KMS-11 (cell line): Measurements from ENCODE around the gene CDKL2.

Source experiments
- H2AFZ ChIP-seq: fragments of 200-600 bp; sonication (generic); 2 replicates; pipeline ENCODE4 v1.6.1; 2016; ENCODE audit warnings: antibody characterized with exemption, mixed run types, low read depth
- H3K27ac ChIP-seq: fragments of 200-600 bp; sonication (generic); 2 replicates; pipeline ENCODE4 v1.6.1; 2016; ENCODE audit warnings: mild to moderate bottlenecking, mixed run types
- H3K27me3 ChIP-seq: fragments of 200-600 bp; sonication (generic); 2 replicates; pipeline ENCODE4 v1.6.1; 2017; ENCODE audit warnings: mild to moderate bottlenecking, low read depth, mixed run types, moderate library complexity; ENCODE audit not compliant: insufficient read depth
- H3K36me3 ChIP-seq: fragments of 200-600 bp; sonication (generic); 2 replicates; pipeline ENCODE4 v1.6.1; 2017; ENCODE audit warnings: mild to moderate bottlenecking, mixed run types; ENCODE audit not compliant: insufficient read depth
- H3K4me1 ChIP-seq: fragments of 200-600 bp; sonication (generic); 2 replicates; pipeline ENCODE4 v1.6.1; 2016; ENCODE audit warnings: mild to moderate bottlenecking, low read depth, mixed run types; ENCODE audit not compliant: poor library complexity, severe bottlenecking
- H3K4me2 ChIP-seq: fragments of 200-600 bp; sonication (generic); 2 replicates; pipeline ENCODE4 v1.7.0; 2016; ENCODE audit warnings: mild to moderate bottlenecking, mixed run types
- H3K4me3 ChIP-seq: fragments of 200-600 bp; sonication (generic); IDR thresholded peaks from 2 replicates; pipeline ENCODE4 v1.6.1; 2017; ENCODE audit warnings: low read depth, low read length, mixed read lengths; ENCODE audit not compliant: insufficient read depth
- H3K79me2 ChIP-seq: fragments of 200-600 bp; sonication (generic); 2 replicates; pipeline ENCODE4 v1.6.1; 2016; ENCODE audit warnings: low read depth, mixed run types; ENCODE audit not compliant: insufficient read depth
- H3K9ac ChIP-seq: fragments of 200-600 bp; sonication (generic); 2 replicates; pipeline ENCODE4 v1.6.1; 2016; ENCODE audit warnings: mild to moderate bottlenecking, mixed run types
- H4K20me1 ChIP-seq: fragments of 200-600 bp; sonication (generic); 2 replicates; pipeline ENCODE4 v1.6.1; 2016; ENCODE audit warnings: mild to moderate bottlenecking, mixed run types; ENCODE audit not compliant: insufficient read depth
- TF ChIP-seq, protein P1 (sequence below): fragments of 200-600 bp; sonication (generic); conservative IDR thresholded peaks from 2 replicates; pipeline ENCODE4 v1.6.1; 2017; ENCODE audit warnings: low read depth, mild to moderate bottlenecking, antibody characterized with exemption, low read length, moderate library complexity, mixed read lengths

The CDKL2 gene

DNA sequence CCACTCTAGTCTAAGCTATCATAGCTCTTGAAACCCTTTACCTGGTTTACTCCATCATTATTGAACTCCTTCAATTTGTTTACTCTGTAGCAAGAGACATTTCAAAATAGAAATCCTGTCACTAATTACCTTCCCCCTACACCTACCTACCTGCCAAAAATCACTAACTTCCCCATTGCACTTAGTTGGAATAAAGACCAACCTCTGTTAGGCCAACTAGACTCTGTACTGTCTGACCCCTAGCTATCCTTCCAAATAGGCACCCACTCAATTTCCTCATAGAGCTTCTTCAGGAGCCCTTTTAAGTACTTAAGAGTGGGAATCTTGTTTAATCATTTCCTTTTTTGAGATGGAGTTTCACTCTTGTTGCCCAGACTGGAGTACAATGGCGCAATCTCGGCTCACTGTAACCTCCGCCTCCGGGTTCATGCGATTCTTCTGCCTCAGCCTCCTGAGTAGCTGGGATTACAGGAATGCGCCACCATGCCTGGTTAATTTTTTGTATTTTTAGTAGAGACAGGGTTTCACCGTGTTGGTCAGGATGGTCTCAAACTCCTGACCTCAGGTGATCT, 8.9 kb upstream of the CDKL2 start:
- H3K36me3 ChIP-seq, result no peaks in the 10 kb centered on the region
- no peaks in the 10 kb centered on the region for H3K79me2 ChIP-seq
- H3K4me1 ChIP-seq, result peaks cover 1% of the 10 kb centered on the region
- TF ChIP-seq, protein P1, sequence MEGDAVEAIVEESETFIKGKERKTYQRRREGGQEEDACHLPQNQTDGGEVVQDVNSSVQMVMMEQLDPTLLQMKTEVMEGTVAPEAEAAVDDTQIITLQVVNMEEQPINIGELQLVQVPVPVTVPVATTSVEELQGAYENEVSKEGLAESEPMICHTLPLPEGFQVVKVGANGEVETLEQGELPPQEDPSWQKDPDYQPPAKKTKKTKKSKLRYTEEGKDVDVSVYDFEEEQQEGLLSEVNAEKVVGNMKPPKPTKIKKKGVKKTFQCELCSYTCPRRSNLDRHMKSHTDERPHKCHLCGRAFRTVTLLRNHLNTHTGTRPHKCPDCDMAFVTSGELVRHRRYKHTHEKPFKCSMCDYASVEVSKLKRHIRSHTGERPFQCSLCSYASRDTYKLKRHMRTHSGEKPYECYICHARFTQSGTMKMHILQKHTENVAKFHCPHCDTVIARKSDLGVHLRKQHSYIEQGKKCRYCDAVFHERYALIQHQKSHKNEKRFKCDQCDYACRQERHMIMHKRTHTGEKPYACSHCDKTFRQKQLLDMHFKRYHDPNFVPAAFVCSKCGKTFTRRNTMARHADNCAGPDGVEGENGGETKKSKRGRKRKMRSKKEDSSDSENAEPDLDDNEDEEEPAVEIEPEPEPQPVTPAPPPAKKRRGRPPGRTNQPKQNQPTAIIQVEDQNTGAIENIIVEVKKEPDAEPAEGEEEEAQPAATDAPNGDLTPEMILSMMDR, result no peak
- no peak overlapping the region for H3K27ac ChIP-seq
- no peak overlapping the region for H3K4me2 ChIP-seq
- H2AFZ ChIP-seq, result no peak overlapping the region
- H3K27me3 ChIP-seq, result no peaks in the 10 kb centered on the region
- no peaks in the 10 kb centered on the region for H4K20me1 ChIP-seq
- no peak overlapping the region for H3K9ac ChIP-seq
- H3K4me3 ChIP-seq, result no peak overlapping the region

DNA sequence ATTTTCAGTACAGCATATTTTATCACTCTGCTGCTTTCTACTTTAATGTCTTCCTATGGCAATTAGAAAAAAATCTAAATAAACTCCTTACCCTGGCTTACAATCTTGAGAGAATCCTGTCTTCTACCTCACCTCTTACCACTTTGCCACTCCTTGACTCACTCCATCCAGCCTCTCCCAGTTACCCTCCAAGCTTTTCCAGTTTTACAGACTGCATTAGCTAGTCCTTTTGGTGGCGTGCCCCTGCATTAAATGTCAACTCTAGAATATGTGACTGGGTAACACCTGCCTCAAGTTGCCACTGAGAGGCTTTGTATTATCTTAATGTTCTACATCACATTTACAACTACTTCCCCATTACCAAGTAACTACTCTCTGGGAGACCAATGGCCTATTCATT, 7.5 kb upstream of the CDKL2 start:
- TF ChIP-seq, protein P1, result no peak
- H3K9ac ChIP-seq, result no peak overlapping the region

DNA sequence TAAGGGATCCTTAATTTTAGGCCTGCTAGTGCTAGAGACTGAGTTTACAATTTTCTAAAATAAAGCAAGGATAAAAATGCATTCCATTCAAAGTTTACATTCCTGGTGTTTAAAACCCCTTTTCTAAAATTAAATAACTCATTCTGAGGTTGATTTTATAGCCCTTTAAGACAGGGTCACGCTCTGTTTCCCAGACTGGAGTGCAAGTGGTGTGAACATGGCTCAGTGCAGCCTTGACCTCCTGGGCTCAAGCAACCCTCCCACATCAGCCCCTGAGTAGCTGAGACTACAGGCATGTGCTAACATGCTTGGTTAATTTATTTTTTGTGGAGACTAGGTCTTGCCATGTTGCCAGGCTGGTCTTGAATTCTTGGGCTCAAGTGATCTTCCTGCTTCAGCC, 6.8 kb upstream of the CDKL2 start:
- Histone ChIP-seq H3K27me3 (no peaks in the 10 kb centered on the region), H3K4me2 (no peak overlapping the region), H3K9ac (no peak overlapping the region), H3K79me2 (no peaks in the 10 kb centered on the region), H2AFZ (no peak overlapping the region), H3K4me3 (no peak overlapping the region), H3K27ac (no peak overlapping the region), H4K20me1 (no peaks in the 10 kb centered on the region), H3K4me1 (peaks cover 11% of the 10 kb centered on the region), H3K36me3 (no peaks in the 10 kb centered on the region)
- TF ChIP-seq, protein P1, result no peak

More for the DNA sequence above, 7.5 kb upstream of the CDKL2 start:
- H3K4me2 ChIP-seq, result no peak overlapping the region
- no peaks in the 10 kb centered on the region for H3K27me3 ChIP-seq
- no peaks in the 10 kb centered on the region for H4K20me1 ChIP-seq
- no peak overlapping the region for H3K4me3 ChIP-seq
- H3K27ac ChIP-seq, result no peak overlapping the region
- no peaks in the 10 kb centered on the region for H3K79me2 ChIP-seq
- H3K4me1 ChIP-seq, result peaks cover 11% of the 10 kb centered on the region
- H3K36me3 ChIP-seq, result no peaks in the 10 kb centered on the region
- H2AFZ ChIP-seq, result no peak overlapping the region

DNA sequence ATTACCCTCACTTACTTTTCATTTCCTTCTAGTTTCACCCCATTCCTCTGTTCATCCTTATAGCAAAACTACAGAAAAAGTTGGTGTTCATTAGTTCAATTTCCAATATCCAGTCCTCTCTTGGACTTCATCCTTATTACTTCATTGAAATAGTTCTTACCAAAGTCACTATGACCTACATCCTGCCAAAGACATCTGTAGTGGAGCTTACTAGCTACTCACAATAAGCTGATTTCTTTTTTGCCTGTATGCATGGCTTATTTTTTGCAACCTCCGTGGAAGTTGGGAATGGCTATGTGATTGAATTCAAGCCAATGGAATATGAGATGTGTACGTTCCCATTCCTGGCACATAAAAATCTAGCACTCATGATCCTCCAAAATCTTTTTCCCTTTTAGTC, 4.6 kb upstream of the CDKL2 start:
- H3K9ac ChIP-seq, result no peak overlapping the region
- TF ChIP-seq, protein P1, result no peak
- no peak overlapping the region for H3K27ac ChIP-seq
- H3K4me3 ChIP-seq, result no peak overlapping the region
- no peaks in the 10 kb centered on the region for H3K36me3 ChIP-seq
- no peaks in the 10 kb centered on the region for H4K20me1 ChIP-seq
- H3K79me2 ChIP-seq, result no peaks in the 10 kb centered on the region
- H3K4me1 ChIP-seq, result peaks cover 11% of the 10 kb centered on the region
- no peak overlapping the region for H3K4me2 ChIP-seq
- no peaks in the 10 kb centered on the region for H3K27me3 ChIP-seq
- H2AFZ ChIP-seq, result no peak overlapping the region
